BE2C (cell line): Measurements from ENCODE around the gene ZBED1.
"Not testable (repeated sequence)": the region's sequence is repeated elsewhere in the genome, so short reads cannot be mapped to it uniquely, and the experiment has no call there.

ENCODE experiments used
- DNase-seq: peaks from one replicate; pipeline ENCODE4 v3.0.0-alpha.2; 2020
- H3K27me3 ChIP-seq: fragments of 250-450 bp; sonication (Bioruptor Pico); 2 replicates; pipeline ENCODE4 v1.5.1; 2020; ENCODE audit warnings: mild to moderate bottlenecking
- H3K36me3 ChIP-seq: fragments of 250-450 bp; sonication (Bioruptor Pico); 2 replicates; pipeline ENCODE4 v1.5.1; 2020; ENCODE audit warnings: mild to moderate bottlenecking
- H3K4me1 ChIP-seq: fragments of 250-450 bp; sonication (Bioruptor Pico); 2 replicates; pipeline ENCODE4 v1.5.1; 2020
- H3K4me3 ChIP-seq: 2 replicates; pipeline ENCODE4 v1.5.1; 2011; ENCODE audit warnings: low read depth, low read length
- H3K9me3 ChIP-seq: fragments of 250-450 bp; sonication (Bioruptor Pico); 2 replicates; pipeline ENCODE4 v1.5.1; 2020
- CTCF ChIP-seq: IDR thresholded peaks from 2 replicates; pipeline ENCODE4 v1.5.1; 2012; ENCODE audit warnings: mild to moderate bottlenecking, low read depth, low read length

The ZBED1 gene

GRCh38 chrX:2466876-2467656 is 33.7 kb downstream of the ZBED1 start:
- no peak overlapping the region for H3K4me3 ChIP-seq
- H3K4me1 ChIP-seq: no peaks in the 10 kb centered on the region
- no peaks in the 10 kb centered on the region for H3K9me3 ChIP-seq
- DNase-seq: no peak
- TF ChIP-seq CTCF: no peak
- no peaks in the 10 kb centered on the region for H3K36me3 ChIP-seq
- H3K27me3 ChIP-seq: no peaks in the 10 kb centered on the region

GRCh38 chrX:2464677-2465166 is 36.1 kb downstream of the ZBED1 start:
- no peaks in the 10 kb centered on the region for H3K27me3 ChIP-seq
- H3K4me3 ChIP-seq: no peak overlapping the region
- no peaks in the 10 kb centered on the region for H3K36me3 ChIP-seq
- no peaks in the 10 kb centered on the region for H3K4me1 ChIP-seq
- no peak for TF ChIP-seq CTCF
- H3K9me3 ChIP-seq: no peaks in the 10 kb centered on the region
- no peak for DNase-seq

GRCh38 chrX:2463973-2464676 is 36.7 kb downstream of the ZBED1 start:
- Histone ChIP-seq H3K4me1 (no peaks in the 10 kb centered on the region), H3K27me3 (no peaks in the 10 kb centered on the region), H3K9me3 (no peaks in the 10 kb centered on the region), H3K4me3 (no peak overlapping the region), H3K36me3 (no peaks in the 10 kb centered on the region)
- TF ChIP-seq CTCF: no peak
- no peak for DNase-seq

DNA sequence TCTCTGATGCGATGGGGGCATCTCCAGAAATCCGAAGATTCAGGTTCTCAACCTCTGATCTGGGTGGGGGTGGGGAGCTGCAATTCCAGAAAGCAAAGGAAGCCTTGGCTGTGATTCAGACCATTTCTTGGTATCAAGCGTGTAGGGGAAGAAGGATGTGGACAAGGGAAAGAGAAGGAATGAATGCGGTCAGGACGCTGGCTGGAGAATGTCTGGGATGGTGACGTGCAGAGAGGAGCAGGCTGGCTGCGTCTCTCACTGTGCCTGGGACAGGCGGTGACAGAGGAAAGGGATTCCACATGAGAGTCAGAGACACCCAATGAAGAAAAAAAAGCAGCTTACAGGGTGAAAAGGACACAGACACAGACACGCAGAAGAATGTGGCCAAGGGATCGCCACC is 37.3 kb downstream of the ZBED1 start:
- not testable (repeated sequence) for DNase-seq, H3K4me3 ChIP-seq, H3K9me3 ChIP-seq, H3K4me1 ChIP-seq, H3K27me3 ChIP-seq, H3K36me3 ChIP-seq

DNA sequence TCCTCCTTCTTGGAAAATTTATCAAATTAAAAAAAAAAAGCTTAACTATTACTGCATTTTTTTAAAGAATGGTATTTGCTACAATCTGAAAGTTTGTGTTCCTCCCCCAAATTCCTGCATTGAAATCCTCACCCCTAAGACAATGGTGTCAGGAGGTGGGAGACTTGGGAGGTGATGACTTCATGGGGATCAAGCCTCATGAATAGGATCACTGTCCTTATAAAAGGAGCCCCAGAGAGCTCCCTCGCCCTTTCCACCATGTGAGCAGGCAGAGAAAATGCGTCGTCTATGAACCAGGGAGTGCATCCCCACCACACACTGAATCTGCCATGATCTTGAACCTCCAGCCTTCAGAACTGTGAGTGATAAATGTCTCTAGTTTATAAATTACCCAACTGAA is 38.0 kb downstream of the ZBED1 start:
- no peak for DNase-seq
- Histone ChIP-seq H3K36me3 (no peaks in the 10 kb centered on the region), H3K4me1 (no peaks in the 10 kb centered on the region), H3K4me3 (no peak overlapping the region), H3K9me3 (no peaks in the 10 kb centered on the region), H3K27me3 (no peaks in the 10 kb centered on the region)
- no peak for TF ChIP-seq CTCF

DNA sequence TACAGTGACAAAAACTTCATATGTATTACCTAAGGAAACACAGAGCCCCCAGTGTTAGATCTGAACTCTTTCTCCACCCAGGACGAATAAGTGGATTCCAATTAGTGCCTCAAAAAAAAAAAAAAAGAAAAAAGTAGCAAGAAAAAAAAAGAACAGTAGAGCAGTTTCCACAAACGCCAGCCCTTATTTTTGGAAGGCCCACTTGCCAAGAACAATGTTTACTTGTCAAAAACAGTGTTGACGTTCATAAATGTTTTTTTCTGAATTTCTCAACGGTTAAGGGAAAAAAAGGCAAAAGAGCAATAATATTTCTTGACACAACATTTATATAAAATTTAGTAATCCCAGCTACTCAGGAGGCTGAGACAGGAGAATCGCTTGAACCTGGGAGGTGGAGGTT is 38.7 kb downstream of the ZBED1 start:
- DNase-seq: no peak
- H3K4me1 ChIP-seq: no peaks in the 10 kb centered on the region
- no peak for TF ChIP-seq CTCF

More for the DNA sequence above, 38.7 kb downstream of the ZBED1 start:
- Histone ChIP-seq H3K36me3 (no peaks in the 10 kb centered on the region), H3K4me3 (no peak overlapping the region), H3K27me3 (no peaks in the 10 kb centered on the region), H3K9me3 (no peaks in the 10 kb centered on the region)
